ENCODE data around the gene CAMKMT.

DNA sequence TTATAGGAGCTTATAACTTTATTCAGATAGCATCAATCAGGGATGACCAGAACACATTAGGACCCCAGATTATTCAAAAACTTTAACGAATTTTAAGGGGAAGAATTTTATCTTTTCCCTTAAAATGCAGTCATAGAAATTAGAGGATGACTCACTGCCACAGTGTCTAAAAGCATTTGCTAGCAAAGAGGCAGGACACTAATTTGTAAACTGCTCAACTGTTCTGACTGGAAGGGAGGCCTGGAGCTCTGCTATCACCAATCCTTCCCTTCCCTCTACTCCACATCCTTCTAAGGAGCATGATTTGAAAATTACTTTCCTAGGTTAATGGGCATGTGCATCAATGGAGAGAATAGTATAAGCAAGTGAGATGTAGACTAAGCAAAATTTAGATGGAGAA, 40.9 kb upstream of the CAMKMT start:
- TF ChIP-seq, protein P1, sequence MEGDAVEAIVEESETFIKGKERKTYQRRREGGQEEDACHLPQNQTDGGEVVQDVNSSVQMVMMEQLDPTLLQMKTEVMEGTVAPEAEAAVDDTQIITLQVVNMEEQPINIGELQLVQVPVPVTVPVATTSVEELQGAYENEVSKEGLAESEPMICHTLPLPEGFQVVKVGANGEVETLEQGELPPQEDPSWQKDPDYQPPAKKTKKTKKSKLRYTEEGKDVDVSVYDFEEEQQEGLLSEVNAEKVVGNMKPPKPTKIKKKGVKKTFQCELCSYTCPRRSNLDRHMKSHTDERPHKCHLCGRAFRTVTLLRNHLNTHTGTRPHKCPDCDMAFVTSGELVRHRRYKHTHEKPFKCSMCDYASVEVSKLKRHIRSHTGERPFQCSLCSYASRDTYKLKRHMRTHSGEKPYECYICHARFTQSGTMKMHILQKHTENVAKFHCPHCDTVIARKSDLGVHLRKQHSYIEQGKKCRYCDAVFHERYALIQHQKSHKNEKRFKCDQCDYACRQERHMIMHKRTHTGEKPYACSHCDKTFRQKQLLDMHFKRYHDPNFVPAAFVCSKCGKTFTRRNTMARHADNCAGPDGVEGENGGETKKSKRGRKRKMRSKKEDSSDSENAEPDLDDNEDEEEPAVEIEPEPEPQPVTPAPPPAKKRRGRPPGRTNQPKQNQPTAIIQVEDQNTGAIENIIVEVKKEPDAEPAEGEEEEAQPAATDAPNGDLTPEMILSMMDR (conservative IDR thresholded peaks at IDR 0.05; ENCODE audit: low read length): no peak
- no peak for TF ChIP-seq EZH2phosphoT487 (IDR thresholded peaks at IDR 0.05; ENCODE audit: borderline replicate concordance, low read depth, low read length)
